HEK293T (cell line): ENCODE results near the gene BCL6B.
"Not testable (repeated sequence)": the region's sequence is repeated elsewhere in the genome, so short reads cannot be mapped to it uniquely, and the experiment has no call there.

ENCODE experiments used
- ARNT ChIP-seq: fragments of 450-650 bp; IDR thresholded peaks from 2 replicates; pipeline ENCODE4 v1.6.1; 2017; ENCODE audit warnings: mild to moderate bottlenecking
- CTBP1 ChIP-seq: fragments of 450-650 bp; IDR thresholded peaks from 2 replicates; pipeline ENCODE4 v1.6.1; 2016; ENCODE audit warnings: borderline replicate concordance
- ELF4 ChIP-seq: fragments of 450-650 bp; IDR thresholded peaks from 2 replicates; pipeline ENCODE4 v1.6.1; 2017; ENCODE audit warnings: antibody characterized with exemption
- FOXK2 ChIP-seq: fragments of 450-650 bp; IDR thresholded peaks from 2 replicates; pipeline ENCODE4 v1.6.1; 2016; ENCODE audit warnings: mild to moderate bottlenecking
- FOXM1 ChIP-seq: fragments of 450-650 bp; IDR thresholded peaks from 2 replicates; pipeline ENCODE4 v1.6.1; 2017; ENCODE audit warnings: mild to moderate bottlenecking, borderline replicate concordance
- SP1 ChIP-seq: fragments of 450-650 bp; IDR thresholded peaks from 2 replicates; pipeline ENCODE4 v1.6.1; 2017
- SUZ12 ChIP-seq: fragments of 450-650 bp; IDR thresholded peaks from 2 replicates; pipeline ENCODE4 v1.6.1; 2016; ENCODE audit warnings: mild to moderate bottlenecking

DNA sequence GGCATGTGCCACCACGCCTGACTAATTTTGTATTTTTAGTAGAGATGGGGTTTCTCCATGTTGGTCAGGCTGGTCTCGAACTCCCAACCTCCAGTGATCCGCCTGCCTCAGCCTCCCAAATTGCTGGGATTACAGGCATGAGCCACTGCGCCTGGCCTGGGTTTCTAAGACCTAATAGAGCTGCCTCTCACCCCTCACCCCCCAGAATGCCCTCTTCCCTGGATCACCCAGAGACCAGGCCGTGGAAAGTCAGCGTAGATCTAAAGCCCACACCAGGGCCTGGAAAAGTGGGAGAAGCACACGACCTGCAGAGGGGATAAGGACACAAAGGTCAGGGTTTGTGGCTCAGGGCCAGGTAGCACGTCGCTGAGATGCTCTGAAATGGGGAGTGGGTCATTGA lies 27.7 kb downstream of the BCL6B start:
- not testable (repeated sequence) for TF ChIP-seq SUZ12, ARNT, SP1, CTBP1, FOXM1, FOXK2, ELF4
